MG63 (cell line): ENCODE data around the gene ATXN7L2. TPM values are rescaled to one million over a fixed set of nuclear protein-coding genes. Genes with fewer than 3 reads are reported as not detected.
A peak's percentile ranks its signal among the peaks of the same experiment; 100 is the strongest.

Experiments used
- DNase-seq: peaks from one replicate; pipeline ENCODE4 v3.0.0-alpha.2; 2020
- H3K27me3 ChIP-seq: fragments of 250-450 bp; sonication (Bioruptor Pico); 2 replicates; pipeline ENCODE4 v1.5.1; 2020; ENCODE audit warnings: mild to moderate bottlenecking, moderate library complexity
- H3K36me3 ChIP-seq: fragments of 250-450 bp; sonication (Bioruptor Pico); 2 replicates; pipeline ENCODE4 v1.5.1; 2020; ENCODE audit warnings: mild to moderate bottlenecking, moderate library complexity
- H3K4me3 ChIP-seq: fragments of 250-450 bp; sonication (Bioruptor Pico); 2 replicates; pipeline ENCODE4 v1.5.1; 2020; ENCODE audit warnings: mild to moderate bottlenecking, moderate library complexity
- H3K9me3 ChIP-seq: fragments of 250-450 bp; sonication (Bioruptor Pico); 2 replicates; pipeline ENCODE4 v1.5.1; 2020; ENCODE audit warnings: mild to moderate bottlenecking, moderate library complexity
- total RNA-seq: library from RNA; depleted of rRNA; stranded (reverse); fragments of >200 nt; shearing (Covaris generic); gene quantifications from 2 replicates; pipeline ENCODE4 v1.2.3, GENCODE V29; 2014; ENCODE audit warnings: low replicate concordance

ATXN7L2 gene
- total RNA-seq, 1 experiment from 2014 or later: 10.4 TPM

DNA sequence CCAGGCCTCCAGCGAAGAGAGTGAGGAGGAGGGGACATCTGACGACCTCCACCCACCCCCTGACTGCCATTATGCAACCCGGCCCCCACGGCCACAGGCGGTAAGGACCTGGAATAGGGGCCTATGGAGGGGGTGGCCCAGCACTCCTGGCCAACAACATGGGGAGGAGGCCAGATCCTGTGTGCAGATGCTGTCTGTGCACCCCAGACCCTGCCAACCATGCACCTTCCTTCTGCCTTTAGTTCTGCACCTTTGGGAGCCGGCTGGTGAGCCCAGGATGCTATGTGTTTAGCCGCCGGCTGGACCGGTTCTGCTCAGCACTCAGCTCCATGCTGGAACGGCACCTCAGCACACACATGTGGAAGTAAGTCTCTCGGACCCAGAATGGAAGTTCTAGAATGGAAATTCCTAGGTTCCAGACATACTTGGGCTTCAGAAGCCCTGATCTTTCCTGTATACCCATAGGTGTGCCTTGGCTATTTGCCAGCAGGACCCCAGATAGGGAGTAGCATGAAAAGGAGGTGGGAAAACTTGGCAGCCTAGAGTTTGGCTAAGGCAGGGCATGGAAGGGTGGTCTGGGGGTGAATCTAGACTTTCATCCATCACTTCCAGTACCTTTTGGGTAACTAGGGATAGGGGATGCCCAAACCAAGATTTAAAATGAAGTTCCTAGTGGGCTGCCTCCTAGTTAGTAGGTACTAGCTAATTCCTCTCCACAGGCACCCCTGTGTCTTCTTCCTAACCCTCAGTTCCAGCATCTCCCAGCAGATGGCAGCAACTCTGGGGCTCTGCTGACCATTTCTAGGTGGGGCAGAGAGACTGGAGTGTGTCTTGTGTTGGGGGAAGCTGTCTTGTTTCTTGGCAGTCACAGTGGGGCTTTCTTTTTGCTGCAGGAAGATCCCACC lies 6.6 kb downstream of the ATXN7L2 start:
- Histone ChIP-seq H3K27me3 (no peaks in the 10 kb centered on the region), H3K4me3 (no peak overlapping the region), H3K36me3 (peaks cover 58% of the 10 kb centered on the region), H3K9me3 (no peaks in the 10 kb centered on the region)
- peak; percentile 71 for DNase-seq

DNA sequence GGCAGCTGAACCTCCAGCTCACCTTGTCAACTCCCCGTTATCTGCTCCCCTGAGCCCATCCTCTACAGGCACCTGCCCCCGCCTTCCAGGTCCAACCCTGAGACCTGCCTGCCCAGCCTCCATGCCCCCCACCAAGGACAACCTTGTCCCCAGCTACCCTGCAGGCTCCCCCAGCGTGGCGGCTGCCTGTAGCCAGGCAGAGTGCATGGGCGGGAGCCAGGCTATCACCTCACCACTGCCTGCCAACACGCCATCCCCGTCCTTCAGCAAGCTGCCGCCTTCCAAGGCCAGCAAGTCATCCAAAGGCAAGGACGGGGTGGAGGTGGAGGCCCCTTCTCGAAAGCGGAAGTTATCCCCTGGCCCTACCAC lies 7.2 kb downstream of the ATXN7L2 start:
- DNase-seq: no peak
- no peak overlapping the region for H3K4me3 ChIP-seq
- H3K9me3 ChIP-seq: no peaks in the 10 kb centered on the region
- H3K36me3 ChIP-seq: peaks cover 64% of the 10 kb centered on the region
- H3K27me3 ChIP-seq: no peaks in the 10 kb centered on the region

DNA sequence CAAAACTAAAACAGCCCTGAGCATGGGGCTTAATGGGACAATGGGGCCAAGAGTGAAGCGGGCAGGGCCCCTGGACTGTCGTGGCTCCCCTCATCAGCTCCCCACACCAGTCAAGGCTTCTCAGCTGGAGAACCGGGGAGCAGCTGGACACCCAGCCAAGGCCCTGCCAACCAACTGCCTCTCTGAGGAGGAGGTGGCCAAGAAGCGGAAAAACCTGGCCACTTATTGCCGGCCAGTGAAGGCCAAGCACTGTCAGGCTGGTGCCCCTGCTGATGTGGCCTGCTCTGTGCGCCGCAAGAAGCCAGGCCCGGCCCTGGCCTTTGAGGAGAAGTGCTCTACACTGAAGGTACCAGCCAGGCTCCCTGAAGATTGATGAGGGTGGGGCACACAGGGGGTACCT lies 7.7 kb downstream of the ATXN7L2 start:
- H3K36me3 ChIP-seq: peaks cover 64% of the 10 kb centered on the region
- H3K27me3 ChIP-seq: no peaks in the 10 kb centered on the region

DNA sequence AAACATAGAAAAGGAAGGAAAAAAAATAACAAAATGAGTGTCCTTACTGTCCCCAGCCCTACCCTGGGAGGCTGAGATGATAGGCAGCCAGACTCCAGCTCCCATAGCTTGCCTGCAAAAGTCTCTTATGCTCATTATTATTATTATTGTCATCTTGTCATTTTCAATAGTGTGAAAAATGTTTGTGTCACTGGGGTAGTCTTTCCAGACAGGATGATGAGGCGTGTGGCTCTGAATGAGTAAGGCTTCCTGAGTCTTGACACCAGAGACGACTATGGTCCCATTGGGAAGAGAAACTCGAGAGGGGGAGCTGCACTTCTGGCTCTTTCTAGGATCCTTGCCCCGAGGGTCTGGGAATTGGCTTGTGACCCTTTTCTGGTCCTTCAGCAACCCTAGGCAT lies 9.1 kb downstream of the ATXN7L2 start:
- no peak for DNase-seq
- H3K36me3 ChIP-seq: peaks cover 65% of the 10 kb centered on the region
- no peaks in the 10 kb centered on the region for H3K27me3 ChIP-seq
- H3K4me3 ChIP-seq: no peak overlapping the region
- H3K9me3 ChIP-seq: no peaks in the 10 kb centered on the region

More for the DNA sequence above, 7.7 kb downstream of the ATXN7L2 start:
- DNase-seq: no peak
- no peaks in the 10 kb centered on the region for H3K9me3 ChIP-seq
- no peak overlapping the region for H3K4me3 ChIP-seq

DNA sequence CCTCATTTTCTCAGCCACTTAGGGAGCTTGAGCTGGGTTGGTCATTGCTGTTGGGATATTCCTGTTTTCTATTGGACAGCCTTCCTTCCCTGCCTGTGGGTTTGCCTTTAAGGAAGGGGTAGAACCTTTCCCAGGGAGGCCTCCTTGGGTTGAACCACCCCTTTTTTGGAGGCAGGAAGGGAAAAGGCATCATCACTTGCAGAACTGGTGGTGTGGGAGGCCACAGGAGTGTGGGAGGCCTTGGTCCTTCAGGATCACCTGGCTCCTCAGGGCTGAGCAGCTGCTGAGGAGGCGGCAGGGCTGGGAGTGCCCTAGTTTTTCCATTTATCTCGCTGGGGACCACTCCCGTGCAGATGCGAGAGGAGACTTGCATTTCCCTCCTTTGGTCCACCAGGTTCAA lies 9.5 kb downstream of the ATXN7L2 start:
- DNase-seq: no peak
- no peak overlapping the region for H3K4me3 ChIP-seq
- no peaks in the 10 kb centered on the region for H3K9me3 ChIP-seq
- no peaks in the 10 kb centered on the region for H3K27me3 ChIP-seq
- H3K36me3 ChIP-seq: peaks cover 65% of the 10 kb centered on the region

DNA sequence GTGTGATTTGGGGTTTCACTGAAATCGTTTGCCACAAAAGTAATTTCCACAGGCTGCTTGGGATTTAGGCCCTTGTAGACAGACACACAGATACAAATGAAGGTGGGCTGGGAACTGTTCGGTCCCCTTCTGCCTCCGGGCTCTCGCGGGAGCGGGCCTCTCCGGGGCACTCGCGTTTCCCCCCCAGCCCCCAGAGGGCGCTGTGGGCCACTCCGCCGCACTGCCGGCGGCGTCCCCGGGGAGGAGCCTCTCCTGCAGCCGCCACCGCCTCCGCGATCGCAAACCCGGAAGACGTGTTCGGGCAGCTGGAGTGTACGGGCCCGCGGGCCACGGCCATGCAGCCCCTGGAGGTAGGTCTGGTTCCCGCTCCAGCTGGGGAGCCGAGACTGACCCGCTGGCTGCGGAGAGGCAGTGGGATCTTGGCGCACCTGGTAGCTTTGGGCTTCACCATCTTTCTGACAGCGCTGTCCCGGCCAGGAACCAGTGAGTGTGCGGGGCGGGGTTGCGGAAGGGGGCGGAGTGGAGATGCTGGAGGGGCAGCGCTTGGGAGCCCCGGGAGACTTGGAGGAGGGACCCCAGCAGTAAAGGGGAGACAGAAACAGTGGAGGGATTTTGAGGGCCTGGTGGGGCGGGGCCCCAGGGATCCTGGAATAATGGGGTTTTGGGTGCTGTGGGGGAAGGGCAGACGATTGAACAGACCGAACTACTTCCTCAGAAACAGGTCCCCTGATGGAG lies 10.3 kb downstream of the ATXN7L2 start, which contains the start of gene CYB561D1:
TSS of gene CYB561D1 (plus strand) at position 290 of the 735 bp plus-strand sequence. CDS start at position 336, 46 bp downstream.
- H3K27me3 ChIP-seq: no peaks in the 10 kb centered on the region
- H3K4me3 ChIP-seq: peak within 1 kb of the TSS; percentile 92
- DNase-seq: peak; percentile 95
- no peaks in the 10 kb centered on the region for H3K9me3 ChIP-seq
- H3K36me3 ChIP-seq: peaks cover 64% of the 10 kb centered on the region

DNA sequence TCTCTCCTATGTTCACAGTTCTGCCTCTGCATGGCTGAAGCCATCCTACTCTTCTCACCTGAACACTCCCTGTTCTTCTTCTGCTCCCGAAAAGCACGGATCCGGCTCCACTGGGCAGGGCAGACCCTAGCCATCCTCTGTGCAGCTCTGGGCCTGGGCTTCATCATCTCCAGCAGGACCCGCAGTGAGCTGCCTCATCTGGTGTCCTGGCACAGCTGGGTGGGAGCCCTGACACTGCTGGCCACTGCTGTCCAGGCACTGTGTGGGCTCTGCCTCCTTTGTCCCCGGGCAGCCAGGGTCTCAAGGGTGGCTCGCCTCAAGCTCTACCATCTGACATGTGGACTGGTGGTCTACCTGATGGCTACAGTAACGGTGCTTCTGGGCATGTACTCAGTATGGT lies 12.0 kb downstream of the ATXN7L2 start:
- H3K9me3 ChIP-seq: no peaks in the 10 kb centered on the region

DNA sequence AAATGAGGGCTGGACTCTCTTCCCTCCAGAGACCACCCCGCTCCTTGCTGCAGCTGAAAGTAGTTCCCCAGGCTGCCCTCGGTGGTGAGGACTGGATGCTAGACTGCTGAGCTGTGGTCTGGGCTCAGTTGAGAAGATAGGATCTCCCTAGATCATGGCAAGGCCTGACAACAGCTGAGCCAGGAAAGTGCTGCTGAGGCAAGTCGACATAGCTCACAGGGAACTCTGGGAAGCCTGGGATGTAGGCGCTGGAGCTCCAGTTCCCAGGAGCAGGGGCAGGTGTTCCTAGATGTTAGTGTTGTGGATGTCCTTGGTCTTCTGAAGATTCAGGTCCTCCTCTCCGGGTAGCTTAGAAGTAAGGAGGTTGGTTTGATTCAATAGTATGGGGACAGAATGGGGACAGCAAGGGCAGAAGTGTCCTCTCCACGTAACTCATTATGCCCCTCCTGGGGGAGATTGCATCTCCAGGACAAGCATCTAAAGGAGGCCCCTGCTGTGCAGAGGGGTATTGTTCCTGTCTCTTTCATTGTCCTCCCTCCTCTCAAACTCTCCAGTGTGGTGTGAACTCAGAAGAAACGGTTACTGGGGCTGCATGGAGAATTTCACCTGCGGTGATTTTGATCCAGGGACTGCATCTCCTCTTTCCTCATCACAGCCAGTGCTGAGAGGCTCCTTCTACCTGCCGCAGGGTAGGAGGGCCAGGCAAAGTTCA lies 13.9 kb downstream of the ATXN7L2 start:
- no peak overlapping the region for H3K4me3 ChIP-seq
- DNase-seq: no peak
- no peaks in the 10 kb centered on the region for H3K27me3 ChIP-seq
- no peaks in the 10 kb centered on the region for H3K9me3 ChIP-seq
- peaks cover 57% of the 10 kb centered on the region for H3K36me3 ChIP-seq

More for the DNA sequence above, 12.0 kb downstream of the ATXN7L2 start:
- Histone ChIP-seq H3K36me3 (peaks cover 62% of the 10 kb centered on the region), H3K27me3 (no peaks in the 10 kb centered on the region), H3K4me3 (no peak overlapping the region)
- DNase-seq: no peak

DNA sequence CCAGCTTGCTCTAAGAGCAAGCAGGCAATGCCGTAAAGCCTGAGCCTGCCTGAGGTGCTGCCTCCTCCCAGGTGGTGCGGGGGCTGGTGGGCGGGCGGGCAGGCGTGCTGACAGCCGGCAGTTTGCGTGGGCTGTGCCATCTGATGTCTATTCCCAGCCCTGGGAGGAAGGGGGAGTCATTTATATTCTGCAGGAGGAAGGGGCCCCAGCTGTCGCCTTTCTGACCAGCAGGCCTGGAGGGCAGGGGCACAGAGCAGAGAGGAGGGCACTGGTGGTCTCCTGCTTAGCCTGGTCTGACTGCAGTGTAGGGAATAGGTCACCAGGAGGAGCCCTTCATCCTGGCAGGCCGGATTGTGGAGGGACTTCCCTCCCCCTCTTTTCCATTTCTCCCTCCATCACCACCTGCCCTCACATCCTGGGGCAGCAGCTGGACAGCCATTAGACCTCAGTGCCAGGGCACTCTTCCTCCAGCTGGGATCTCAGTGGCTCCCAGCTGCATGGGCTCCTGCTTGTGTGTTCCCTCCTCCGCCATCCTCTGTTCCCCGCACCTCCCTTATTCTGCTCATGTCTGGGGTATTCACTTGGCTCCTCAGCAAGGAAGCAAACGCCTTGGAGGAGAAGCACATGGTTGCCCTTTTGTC lies 14.6 kb downstream of the ATXN7L2 start:
- no peak overlapping the region for H3K4me3 ChIP-seq
- H3K27me3 ChIP-seq: no peaks in the 10 kb centered on the region
- no peaks in the 10 kb centered on the region for H3K9me3 ChIP-seq
- peak; percentile 47 for DNase-seq
- peaks cover 61% of the 10 kb centered on the region for H3K36me3 ChIP-seq

DNA sequence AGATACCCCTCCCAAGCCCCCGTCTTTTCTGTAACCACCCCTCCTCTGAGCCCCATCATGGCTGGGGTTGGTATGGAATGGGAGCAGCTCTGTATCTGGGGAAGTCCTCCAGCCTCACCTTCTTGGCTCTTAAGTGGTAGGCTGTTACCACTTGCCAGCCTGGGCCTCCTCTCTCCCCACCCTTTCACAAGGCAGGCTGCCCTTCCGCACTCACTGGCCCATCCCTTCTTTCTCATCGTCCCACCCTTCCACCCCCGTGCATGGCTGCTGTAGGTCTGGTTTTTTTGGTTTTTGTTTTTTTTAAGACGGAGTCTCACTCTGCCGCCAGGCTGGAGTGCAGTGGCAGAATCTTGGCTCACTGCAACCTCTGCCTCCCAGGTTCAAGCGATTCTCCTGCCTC lies 15.4 kb downstream of the ATXN7L2 start:
- H3K36me3 ChIP-seq: peaks cover 61% of the 10 kb centered on the region
- H3K9me3 ChIP-seq: no peaks in the 10 kb centered on the region
- DNase-seq: no peak
- no peak overlapping the region for H3K4me3 ChIP-seq
- H3K27me3 ChIP-seq: no peaks in the 10 kb centered on the region

DNA sequence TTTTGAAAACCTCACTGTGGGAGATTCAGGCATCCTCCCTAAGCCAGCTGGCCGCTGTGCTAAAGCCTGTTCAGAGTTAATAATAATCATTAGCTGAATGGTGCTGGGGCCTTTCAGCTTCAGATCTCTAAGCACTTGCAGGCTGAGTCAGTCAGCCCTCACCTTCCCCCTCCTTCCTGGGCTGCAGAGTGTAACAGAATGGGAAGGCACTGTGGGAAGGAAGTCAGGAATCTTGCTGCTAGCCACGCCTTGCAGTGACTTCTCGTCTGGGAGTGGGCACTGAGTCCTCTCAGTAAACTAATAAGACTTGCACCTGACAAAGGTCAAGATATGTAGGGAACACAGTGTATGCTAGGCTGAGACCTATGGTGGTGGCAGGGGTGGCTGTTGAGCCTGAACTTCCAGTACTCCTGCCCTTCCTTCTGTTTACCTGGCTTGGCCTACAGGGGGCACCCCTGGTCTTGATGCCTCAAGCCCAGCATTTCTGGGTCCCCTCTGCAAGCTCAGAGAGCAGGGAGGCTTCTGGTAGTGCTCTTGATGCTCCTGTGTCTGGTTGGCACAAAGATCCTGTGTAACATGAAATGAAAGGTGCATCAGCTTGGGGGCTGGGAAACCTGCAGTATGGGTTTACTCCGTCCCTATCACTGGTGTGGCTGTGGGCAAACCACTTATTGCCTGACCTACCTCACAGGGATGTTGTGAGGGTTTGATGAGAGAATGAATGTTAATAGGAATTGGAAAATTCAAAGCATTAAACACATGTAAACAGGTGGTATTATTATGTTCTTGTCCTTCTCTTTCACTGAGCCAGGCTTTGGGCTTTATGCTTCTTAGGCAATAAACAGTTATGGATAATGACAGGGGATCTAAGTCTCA lies 16.2 kb downstream of the ATXN7L2 start:
- Histone ChIP-seq H3K27me3 (no peaks in the 10 kb centered on the region), H3K4me3 (no peak overlapping the region), H3K9me3 (no peaks in the 10 kb centered on the region), H3K36me3 (peaks cover 61% of the 10 kb centered on the region)
- DNase-seq: peak; percentile 53

DNA sequence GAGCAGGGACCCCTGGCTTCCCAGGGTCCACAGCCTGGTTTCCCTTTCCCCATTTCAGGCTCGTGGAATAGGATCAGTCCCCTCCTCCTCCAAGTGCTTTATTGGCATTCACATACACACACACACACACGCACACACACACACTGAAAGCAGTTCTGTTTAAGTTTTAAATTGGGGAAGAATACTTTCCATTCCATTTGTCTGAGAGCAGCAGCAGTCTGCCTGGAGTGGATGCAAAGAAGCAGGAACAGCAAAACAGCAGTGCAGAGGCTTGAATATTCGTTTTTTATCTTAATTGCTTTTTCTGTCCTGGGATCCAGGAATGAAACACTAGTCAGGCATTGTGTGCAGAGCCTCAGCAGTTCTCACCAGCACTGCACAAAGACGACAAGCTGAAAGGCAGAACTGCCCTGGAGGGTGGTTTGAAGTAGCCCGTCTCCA lies 17.3 kb downstream of the ATXN7L2 start:
- H3K36me3 ChIP-seq: peaks cover 53% of the 10 kb centered on the region
- DNase-seq: no peak
- H3K9me3 ChIP-seq: no peaks in the 10 kb centered on the region
- H3K27me3 ChIP-seq: no peaks in the 10 kb centered on the region
- H3K4me3 ChIP-seq: no peak overlapping the region

DNA sequence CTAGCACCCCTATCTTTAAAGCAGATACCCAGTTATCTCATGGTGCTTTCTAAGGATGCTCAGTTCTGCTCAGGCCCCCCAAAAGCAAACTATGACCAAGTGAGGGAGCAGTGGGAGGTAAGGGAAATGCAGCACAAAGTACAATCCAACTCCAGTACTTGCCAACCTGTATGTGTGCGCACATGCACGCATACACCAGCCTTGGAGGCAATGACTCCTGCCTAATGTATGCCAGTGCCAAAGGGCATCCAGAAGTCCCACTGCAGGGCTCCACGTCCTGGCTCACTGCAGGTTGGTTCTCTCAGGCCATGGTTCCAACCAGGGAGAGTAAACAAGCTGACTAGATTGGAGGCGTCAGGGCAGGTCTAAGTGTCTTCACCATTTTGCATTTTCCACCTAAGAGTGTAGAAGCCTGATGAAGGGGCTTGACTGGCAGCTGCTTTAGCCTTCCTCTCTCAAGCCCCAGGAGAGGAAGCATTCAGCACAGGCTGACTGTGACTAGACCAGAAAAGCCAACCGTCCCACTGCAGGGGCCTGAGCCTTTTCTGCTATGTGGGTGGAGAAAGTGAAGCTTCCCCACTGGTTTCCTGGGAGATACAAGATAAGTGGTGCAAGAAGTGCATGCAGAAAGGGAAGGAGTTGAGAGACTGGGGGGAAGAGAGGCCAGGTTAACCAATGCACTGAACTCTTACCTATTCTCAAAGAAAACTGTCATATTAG lies 18.1 kb downstream of the ATXN7L2 start:
- DNase-seq: no peak
- Histone ChIP-seq H3K36me3 (peaks cover 45% of the 10 kb centered on the region), H3K9me3 (no peaks in the 10 kb centered on the region), H3K4me3 (no peak overlapping the region), H3K27me3 (no peaks in the 10 kb centered on the region)

DNA sequence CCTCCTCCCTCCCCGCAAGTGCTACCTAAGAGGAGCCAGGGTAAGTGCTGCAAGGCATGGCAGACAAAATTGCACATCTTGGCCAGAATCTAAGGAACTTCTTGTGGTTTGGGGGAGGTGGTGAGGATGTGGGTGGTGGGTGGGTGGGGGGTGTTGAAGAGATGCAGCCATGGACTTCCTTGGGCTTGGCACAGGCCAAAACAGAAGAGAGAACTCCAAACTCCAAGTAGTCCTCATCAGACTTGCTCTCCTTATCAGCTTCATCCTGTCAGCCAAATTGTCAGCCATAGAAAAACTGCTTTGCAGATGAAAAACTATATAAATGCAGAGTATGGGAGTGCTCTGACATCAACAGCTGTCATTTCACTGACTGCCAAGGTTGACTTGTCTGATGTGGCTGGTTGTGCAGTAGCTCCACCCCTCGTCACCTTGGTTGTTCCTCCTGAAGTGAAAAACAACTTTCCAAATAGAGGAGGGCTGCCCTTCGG lies 18.7 kb downstream of the ATXN7L2 start:
- no peak for DNase-seq
- Histone ChIP-seq H3K9me3 (no peaks in the 10 kb centered on the region), H3K4me3 (no peak overlapping the region), H3K27me3 (no peaks in the 10 kb centered on the region), H3K36me3 (peaks cover 39% of the 10 kb centered on the region)

DNA sequence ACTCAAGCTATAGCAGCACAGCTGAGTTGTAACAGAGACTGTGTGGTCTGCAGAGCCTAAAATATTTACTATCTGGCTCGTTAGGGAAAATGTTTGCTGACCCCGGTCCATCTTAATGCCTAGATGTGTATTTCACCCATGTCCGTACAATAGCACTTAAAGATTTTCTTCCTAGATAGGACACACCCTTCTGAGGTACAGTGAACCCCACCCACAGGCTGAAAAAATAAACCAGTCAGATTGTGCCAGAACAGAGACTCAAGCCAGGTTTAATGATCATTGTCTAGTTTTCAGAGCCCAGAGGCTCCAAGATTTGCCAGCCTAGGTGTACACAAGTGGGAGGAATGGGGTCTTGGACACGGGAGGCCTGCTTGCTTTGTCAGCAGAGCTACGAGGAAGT lies 20.2 kb downstream of the ATXN7L2 start:
- no peaks in the 10 kb centered on the region for H3K9me3 ChIP-seq
- H3K36me3 ChIP-seq: peaks cover 26% of the 10 kb centered on the region
- no peak overlapping the region for H3K4me3 ChIP-seq
- no peaks in the 10 kb centered on the region; the same call in 1 of the 2 replicates for H3K27me3 ChIP-seq
- no peak for DNase-seq
